ENCODE data around the gene RAB44.

The RAB44 gene

DNA sequence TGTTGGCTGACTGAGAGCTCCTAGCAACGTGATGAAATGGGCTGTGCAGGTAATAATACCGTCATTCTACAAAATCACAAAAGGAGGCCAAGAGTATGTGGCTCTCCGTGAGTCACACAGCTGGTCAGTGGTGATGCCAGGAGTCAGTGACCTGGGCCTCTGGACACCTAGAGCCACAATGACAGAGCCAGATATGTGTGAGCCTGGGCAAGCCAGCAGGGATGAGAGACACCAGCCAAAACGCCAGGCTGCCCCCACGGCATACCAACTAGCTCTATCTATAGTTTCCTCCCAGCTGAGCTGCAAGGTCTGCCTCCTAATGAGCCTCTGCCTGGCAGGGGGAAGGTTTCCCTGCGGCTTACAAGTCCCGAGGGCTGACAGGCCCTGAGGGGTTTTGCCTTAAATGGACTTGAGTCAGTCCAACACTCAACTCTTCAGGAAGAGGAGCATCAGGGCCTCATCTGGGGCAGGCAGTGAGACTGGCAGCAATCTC lies 71.6 kb downstream of the RAB44 start:
- H3K4me1 Mint-ChIP-seq, result peaks cover 48% of the 10 kb centered on the region
- ATAC-seq (peak; percentile 11), DNase-seq (no peak)
- no peaks in the 10 kb centered on the region for H3K9me3 Mint-ChIP-seq
- no peaks in the 10 kb centered on the region for H3K27me3 Mint-ChIP-seq
- peak overlapping the region; percentile 45 to 56 for H3K4me3 Mint-ChIP-seq
- H3K27ac Mint-ChIP-seq, result peak overlapping the region; percentile 84 to 87

DNA sequence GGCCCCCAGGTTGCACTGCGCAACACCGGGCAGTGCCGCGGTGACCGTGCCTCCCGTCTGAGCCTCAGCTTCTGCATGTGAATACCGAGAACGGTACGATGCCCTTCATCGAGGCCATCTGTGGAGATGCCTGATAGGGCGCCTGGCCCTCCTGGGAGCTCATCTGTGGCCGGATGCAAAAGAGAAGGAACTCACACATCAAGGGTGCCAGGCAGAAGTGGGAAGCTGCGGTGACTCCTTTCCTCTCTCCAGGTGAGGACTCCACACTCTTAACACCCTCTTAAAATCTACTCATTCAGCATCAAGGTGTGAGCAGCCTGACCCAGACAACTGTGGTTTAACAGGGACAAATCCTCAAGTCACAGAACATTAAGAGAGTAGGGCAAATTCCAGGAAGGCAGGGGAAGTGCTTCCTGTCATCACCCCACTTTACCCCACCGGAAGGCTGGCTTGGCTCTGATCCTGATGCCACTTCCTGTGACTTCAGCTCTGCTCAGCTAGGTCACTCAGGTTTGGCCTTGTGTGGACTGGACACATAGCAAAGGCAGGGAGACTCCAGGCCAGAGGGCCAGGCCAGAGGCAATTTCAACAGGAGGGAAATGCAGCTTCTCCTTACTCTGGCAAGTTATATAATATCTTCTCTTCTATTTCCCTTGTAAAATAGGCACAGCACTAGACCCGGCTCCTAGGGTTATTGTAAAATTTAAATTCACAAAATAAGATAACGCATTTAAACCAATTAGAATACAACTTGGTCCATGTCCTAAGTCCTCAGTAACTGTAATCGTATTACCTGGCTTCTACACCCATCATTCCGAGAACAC lies 72.3 kb downstream of the RAB44 start:
- DNase-seq (peak in 1 of 2 donors; percentile 42), ATAC-seq (peak; percentile 66)
- Mint-ChIP-seq H3K27me3 (no peaks in the 10 kb centered on the region), H3K4me3 (peak overlapping the region; percentile 45 to 56), H3K27ac (peak overlapping the region; percentile 84 to 87), H3K4me1 (peaks cover 48% of the 10 kb centered on the region), H3K9me3 (no peaks in the 10 kb centered on the region)

DNA sequence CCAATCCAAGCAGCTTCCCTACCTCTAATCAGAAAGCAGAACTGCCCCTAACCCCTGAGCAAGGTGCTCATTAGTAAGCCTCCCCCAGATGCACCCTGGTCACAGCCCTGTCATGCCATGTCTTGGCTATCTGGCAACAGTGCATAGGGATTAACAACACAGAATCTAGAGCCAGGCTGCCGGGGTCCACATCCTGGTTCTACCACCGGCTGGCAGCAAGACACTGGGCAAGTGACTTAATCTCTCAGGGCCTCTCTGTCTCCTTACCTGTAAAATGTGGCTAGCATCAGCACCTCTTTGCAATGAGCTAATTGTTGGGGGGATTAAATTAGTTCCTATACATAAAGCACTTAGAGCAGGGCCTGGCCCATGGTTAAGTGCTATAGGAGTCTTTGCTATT lies 73.5 kb downstream of the RAB44 start:
- Mint-ChIP-seq H3K27me3 (no peaks in the 10 kb centered on the region), H3K4me3 (no peak overlapping the region)

DNA sequence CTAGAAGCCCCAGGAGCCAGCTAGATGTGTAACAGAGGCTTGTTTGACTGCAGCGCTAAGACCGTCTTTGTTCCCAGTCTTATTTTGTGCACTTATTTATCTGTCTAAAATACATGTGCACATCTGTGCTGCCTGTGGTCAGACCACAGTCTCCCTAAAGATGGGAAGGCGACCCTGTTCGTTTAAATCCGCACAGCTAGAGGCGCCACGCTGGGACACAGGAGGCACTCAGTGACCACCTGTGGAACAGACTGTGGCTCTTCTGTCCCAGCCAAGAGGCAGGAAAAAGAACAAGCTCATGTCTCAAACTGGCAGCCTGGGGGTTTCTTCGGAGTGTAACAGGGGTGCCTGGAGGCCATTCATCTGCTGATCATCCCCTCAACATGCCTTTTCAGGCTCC lies 74.8 kb downstream of the RAB44 start:
- DNase-seq, result no peak
- no peak for ATAC-seq
- peaks cover 48% of the 10 kb centered on the region for H3K4me1 Mint-ChIP-seq
- H3K27ac Mint-ChIP-seq, result peak overlapping the region in 1 of 2 donors; percentile 29
- peaks cover 8% of the 10 kb centered on the region for H3K27me3 Mint-ChIP-seq
- no peak overlapping the region for H3K4me3 Mint-ChIP-seq
- H3K9me3 Mint-ChIP-seq, result no peaks in the 10 kb centered on the region

More for the DNA sequence above, 73.5 kb downstream of the RAB44 start:
- peaks cover 48% of the 10 kb centered on the region for H3K4me1 Mint-ChIP-seq
- no peak for DNase-seq
- H3K27ac Mint-ChIP-seq, result peak overlapping the region; percentile 43 to 86
- H3K9me3 Mint-ChIP-seq, result no peaks in the 10 kb centered on the region
- ATAC-seq, result no peak

DNA sequence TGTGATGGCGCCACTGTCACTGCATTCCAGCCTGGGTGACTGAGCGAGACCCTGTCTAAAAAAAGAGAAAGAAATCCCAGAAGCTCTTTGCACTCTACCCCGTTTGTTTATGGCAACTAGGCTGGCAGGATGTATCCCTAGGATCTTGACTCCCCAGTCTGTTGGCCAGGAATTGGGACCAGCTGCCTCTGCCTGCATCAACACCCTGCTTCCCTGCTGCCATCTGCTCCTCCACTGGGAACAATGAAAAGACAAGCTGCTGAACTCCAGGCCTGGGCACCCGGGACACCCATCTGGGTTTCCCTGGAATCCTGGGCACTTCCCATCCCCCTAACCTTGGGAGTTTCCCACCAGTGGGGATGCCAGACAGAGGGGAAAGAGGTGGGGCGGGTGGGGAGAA lies 76.7 kb downstream of the RAB44 start:
- H3K9me3 Mint-ChIP-seq, result no peaks in the 10 kb centered on the region
- no peak for ATAC-seq
- no peak for DNase-seq
- H3K4me1 Mint-ChIP-seq, result peaks cover 31% of the 10 kb centered on the region
- H3K27me3 Mint-ChIP-seq, result peaks cover 12% of the 10 kb centered on the region
- no peak overlapping the region for H3K27ac Mint-ChIP-seq
- no peak overlapping the region for H3K4me3 Mint-ChIP-seq

DNA sequence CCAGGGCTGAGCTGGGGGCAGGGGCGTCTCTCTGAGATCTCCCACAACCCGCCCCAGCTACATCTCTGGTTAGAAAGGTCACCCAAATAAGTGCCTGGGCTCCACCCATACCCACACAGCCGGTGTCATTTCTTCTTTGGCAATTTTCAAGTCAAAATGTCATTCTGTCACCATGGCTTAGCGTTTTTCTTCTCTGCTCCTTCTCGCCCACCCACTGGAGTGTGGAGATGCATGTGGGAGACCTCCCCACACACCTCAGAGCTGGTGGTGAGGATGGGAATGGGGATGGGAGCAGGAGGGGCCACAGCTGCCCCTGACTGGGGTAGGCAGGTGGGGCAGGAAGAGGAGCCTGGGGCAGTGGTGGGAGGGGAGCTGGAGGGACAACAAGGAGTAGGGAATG lies 78.5 kb downstream of the RAB44 start:
- Mint-ChIP-seq H3K4me1 (peaks cover 13% of the 10 kb centered on the region), H3K27ac (no peak overlapping the region), H3K9me3 (no peaks in the 10 kb centered on the region), H3K4me3 (no peak overlapping the region), H3K27me3 (peaks cover 19% of the 10 kb centered on the region)
- ATAC-seq (no peak), DNase-seq (no peak)

DNA sequence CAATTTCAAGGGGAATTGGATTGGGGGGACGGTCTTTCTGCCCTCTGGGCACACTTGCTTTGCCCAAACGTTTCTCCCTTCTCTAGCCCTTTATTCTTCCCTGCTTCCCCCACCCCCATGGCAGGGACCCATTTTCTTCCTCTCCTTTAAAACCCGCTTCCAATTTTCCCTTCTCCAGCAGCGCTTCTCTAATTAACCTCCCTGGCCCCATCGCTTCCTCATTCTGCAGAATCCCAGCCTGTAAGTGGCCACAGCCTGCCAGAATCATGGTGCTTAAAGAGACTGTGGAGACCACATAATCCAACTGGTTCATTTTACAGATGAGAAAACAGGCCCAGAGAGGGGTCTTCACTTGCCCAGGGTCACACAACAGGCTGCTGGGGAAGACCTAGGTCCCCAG lies 80.2 kb downstream of the RAB44 start:
- Mint-ChIP-seq H3K27me3 (peaks cover 26% of the 10 kb centered on the region), H3K27ac (peak overlapping the region in 1 of 2 donors; percentile 67), H3K9me3 (no peaks in the 10 kb centered on the region), H3K4me3 (no peak overlapping the region), H3K4me1 (peaks cover 5% of the 10 kb centered on the region)
- ATAC-seq, result no peak
- DNase-seq, result no peak

DNA sequence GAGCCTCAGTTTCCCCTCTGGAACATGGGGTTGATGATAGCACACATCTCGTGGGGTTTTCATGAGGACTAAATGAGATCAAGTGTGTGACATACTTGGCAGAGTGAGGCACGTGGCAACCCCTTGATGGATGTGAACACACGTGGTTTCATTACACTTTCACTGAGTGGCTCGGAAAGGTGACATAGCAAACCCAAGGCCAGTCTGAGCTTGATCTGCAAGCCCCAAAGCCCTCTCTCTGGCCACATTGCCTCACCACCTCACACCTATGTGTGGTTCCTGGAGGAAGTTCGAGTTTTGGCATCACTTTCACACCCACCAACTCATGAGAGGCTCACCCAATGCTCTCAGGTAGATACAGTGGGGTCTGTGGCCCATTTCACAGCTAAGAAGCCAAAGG lies 81.6 kb downstream of the RAB44 start:
- H3K9me3 Mint-ChIP-seq, result no peaks in the 10 kb centered on the region
- peaks cover 26% of the 10 kb centered on the region for H3K27me3 Mint-ChIP-seq
- H3K27ac Mint-ChIP-seq, result no peak overlapping the region
- ATAC-seq (peak; percentile 44), DNase-seq (no peak)
- no peak overlapping the region for H3K4me3 Mint-ChIP-seq
- peaks cover 5% of the 10 kb centered on the region for H3K4me1 Mint-ChIP-seq

DNA sequence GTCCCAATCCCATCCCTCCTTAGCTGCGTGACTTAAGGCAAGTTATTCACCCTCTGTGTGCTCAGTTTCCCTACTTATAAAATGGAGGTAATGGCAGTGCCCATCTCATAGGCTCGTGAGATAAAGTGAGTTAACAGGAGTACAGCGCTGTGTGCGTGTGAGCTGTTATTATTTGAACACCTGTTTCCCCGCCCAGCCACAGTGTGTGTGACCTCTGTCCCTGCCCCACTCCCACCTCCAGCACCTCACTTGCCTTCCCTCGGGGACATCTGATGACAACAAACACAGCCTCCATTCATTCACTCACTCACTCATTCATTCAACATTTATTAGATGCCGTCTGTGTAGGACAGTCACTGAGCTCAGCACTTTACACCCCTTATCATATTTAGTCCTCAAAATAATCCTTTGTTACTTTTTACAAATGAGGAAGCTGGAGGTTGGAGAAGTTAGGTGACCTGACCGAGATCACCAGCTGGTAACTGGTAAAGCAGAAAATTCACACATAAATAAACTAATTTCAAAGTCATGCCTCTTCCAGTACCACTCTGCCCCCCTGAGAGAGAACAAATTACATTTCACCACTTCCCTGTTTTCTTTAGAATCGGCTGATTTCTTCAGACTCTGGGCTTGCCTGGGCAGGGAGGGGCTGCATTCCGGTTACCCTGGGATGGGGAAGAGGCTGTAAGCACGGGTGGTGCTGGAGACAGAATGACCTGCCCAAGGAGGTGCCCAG lies 83.0 kb downstream of the RAB44 start:
- Mint-ChIP-seq H3K9me3 (no peaks in the 10 kb centered on the region), H3K27me3 (peaks cover 26% of the 10 kb centered on the region), H3K4me3 (no peak overlapping the region), H3K27ac (peak overlapping the region in 1 of 2 donors; percentile 6), H3K4me1 (peaks cover 5% of the 10 kb centered on the region)
- ATAC-seq, result no peak
- DNase-seq, result no peak

DNA sequence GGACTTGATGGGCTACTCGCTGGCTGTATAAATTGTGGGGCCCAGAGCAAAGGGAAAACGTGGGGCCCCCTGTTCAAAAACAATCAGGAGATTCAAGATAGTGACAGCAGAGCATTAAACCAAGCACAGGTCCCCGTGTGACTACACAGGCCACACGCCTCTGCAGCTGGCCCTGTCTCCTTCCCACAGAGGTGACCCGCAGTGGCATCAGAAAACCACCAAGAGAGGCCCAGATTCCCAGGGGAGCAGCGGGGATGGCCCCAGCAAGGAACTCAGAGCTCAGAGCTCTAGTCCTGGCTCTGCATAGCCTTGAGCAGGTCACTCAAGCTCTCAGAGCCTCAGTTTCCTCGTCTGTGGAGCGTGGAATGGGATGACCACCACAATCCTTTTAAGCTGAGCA lies 84.0 kb downstream of the RAB44 start:
- H3K4me3 Mint-ChIP-seq, result no peak overlapping the region
- DNase-seq (no peak), ATAC-seq (no peak)
- H3K9me3 Mint-ChIP-seq, result no peaks in the 10 kb centered on the region
- peaks cover 26% of the 10 kb centered on the region for H3K27me3 Mint-ChIP-seq
- H3K27ac Mint-ChIP-seq, result no peak overlapping the region
- peaks cover 5% of the 10 kb centered on the region for H3K4me1 Mint-ChIP-seq
